GM18502 (cell line): Measurements from ENCODE around the gene NAXD.
"Not testable (repeated sequence)": the region's sequence is repeated elsewhere in the genome, so short reads cannot be mapped to it uniquely, and the experiment has no call there.

Experiments
- ATAC-seq: cut with Tn5 transposase; IDR thresholded peaks from one replicate; pipeline ENCODE4 v1.9.1; 2021; ENCODE audit warnings: mild to moderate bottlenecking; ENCODE audit not compliant: unreplicated experiment, poor library complexity

Gene NAXD

GRCh38 chr13:110593430-110594130, 21.8 kb upstream of the NAXD start:
- peak; percentile 82 for ATAC-seq

- no peak for ATAC-seq
These were observed 18.2 kb upstream of the NAXD start for GRCh38 chr13:110597041-110597689.

GRCh38 chr13:110600261-110600819, 15.0 kb upstream of the NAXD start:
- ATAC-seq: no peak

DNA sequence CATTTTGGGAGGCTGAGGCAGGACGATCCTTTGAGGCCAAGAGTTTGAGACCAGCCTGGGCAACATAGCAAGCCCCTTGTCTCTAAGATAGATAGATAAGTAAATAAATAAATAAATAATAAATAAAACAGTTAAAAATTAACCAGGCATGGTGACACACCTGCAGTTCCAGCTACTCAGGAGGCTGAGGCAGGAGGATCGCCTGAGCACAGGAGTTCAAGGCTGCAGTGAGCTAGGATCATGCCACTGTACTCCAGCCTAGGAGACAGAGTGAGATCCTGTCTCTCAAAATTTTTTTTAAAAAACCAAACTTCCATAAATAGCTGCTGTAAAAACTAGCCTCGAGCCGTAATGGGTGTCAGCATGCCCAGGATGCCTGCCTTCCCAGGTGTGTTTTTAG, 14.4 kb upstream of the NAXD start:
- ATAC-seq: no peak

DNA sequence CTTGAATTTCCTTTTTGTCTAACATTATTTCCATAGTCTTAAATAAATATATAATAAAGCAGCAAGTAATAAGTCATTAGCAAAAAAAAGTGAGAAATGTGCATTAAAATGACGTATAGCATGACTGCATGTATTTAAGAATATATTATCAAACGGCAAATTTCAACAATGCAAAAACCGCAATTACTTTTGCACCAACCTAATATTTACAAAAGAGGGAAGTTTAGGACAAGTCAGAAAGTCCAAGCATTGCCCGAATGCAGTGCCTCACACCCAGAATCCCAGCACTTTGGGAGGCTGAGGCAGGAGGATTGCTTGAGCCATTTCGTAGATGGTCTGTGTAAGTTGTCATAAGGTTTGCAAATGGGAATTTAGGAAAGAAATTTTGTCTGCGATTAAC, 10.2 kb upstream of the NAXD start:
- ATAC-seq: no peak

DNA sequence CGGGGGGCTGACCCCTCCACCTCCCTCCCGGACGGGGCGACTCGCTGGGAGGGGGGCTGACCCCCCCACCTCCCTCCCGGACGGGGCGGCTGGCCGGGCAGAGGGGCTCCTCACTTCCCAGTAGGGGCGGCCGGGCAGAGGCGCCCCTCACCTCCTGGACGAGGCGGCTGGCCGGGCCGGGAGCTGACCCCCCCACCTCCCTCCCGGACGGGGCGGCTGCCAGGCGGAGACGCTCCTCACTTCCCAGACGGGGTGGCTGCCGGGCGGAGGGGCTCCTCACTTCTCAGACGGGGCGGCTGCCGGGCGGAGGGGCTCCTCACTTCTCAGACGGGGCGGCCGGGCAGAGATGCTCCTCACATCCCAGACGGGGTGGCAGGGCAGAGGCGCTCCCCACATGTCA, 9.1 kb upstream of the NAXD start:
- not testable (repeated sequence) for ATAC-seq

DNA sequence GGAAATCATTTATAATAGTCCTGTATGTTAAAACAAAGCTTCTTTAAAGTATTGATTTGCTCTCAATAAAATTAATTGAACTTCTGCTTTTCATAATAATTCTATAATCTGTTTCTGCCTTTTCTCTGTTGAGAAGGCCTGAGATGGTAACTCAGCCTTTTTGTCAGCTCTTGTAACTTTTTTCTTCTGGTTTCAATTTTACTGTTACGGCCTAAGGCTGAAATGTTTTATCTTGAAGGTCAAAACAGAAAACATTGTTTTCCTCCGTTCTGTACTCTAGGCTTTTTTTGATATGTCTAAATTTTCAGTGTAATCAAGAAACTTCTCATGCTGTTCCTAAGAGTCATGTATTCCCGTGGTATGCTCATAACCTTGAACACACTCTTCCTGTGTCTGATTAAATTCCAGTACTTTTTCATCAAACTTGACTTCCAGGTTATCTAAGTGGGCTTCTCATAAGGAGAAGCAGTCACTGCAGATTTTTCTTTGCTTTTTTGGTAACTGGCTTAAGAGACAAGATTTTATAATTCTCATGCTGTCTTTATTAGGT, 7.6 kb upstream of the NAXD start:
- no peak for ATAC-seq

DNA sequence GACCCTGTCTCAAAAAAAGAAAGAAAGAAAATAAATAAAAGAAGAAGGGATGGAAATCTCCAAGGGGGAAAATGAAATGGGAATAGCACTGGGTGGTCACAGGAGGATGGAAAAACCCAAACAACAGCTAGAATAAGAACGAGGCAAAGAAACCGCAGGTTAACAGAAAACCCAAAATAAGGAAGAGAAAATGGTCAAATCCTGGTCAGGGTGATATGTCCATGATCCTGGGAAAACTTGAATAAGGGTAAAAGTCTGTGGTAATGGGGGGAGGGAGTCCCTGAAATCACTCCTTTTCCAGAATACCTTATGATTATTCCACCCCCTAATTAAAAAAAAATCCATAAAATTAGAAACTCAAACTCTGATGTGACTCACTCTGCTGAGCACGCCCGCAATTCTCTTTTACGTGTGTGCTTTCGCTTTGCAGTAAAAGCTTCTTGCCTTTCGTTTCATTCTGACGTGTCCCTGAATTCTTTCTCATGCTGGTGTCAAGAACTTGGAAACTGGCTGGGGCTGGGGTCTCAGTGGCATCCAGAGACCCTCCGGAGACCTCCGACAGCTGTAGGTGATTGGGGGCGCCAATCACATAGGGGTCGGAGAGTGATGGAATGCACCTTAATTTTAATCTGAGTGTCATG, 4.3 kb upstream of the NAXD start:
- peak; percentile 62 for ATAC-seq

DNA sequence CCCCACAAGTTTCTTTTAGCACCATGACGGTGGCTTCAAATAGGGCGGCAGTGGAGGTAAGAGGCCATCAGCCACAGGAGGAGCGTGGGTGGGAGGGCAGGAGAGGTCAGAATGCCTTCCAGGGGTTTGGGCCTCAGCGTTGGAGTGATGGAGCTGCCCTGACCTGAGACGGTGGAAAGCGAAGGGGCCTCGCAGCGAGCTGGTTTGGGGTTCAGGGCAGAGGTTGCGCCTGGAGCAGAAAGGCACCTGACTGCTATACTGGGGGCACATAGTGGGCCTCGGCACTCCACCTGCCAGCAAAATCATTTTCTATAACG, 382 bp upstream of the NAXD start:
- no peak for ATAC-seq

DNA sequence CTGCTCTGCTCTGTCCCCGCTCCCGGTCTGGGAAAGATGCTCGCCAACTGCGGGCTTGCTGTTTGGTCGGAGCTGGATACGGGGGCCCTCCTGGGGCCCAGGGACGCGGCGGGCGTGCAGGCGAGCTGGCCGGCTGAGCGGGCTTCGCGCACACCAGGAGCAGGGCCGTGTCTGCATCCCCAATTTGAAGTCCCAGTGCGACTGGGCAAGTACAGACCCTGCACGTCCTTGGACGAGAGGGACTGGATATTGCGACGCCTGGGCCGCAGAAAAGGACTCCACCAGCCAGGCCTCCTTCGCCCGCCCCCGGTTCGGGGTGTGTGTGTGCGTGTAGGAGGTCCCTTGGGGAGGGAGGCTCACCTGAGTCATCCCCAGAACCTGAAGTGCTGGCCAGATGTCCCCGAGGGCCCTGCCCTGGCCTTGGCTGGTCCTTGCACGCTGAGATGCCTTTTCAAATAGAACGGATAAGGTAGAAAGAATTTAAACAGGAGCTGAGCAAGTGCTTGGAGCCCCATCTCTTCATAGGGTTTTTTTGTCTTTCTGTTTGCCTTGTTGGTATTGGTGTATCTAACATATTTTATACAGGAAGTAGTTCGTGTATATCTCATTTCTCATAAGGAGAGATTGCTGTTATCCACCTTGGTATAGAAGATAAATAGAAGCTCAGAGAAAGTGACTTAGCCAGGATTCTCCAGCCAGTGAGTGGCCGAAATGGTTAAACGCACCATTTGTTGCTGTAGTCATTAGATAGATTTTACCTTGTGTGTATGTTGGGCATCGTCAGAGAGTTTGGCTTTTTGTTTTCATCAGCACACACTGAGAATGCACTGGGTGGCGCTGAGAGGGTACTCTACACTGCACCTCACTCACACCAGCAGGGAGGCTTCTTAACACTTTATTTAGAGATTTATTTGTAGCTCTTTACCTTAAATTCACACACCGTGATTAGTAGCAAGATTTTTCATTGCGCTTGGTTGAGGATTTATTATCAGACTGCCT, 1.1 kb downstream of the NAXD start:
- ATAC-seq: peak; percentile 40

DNA sequence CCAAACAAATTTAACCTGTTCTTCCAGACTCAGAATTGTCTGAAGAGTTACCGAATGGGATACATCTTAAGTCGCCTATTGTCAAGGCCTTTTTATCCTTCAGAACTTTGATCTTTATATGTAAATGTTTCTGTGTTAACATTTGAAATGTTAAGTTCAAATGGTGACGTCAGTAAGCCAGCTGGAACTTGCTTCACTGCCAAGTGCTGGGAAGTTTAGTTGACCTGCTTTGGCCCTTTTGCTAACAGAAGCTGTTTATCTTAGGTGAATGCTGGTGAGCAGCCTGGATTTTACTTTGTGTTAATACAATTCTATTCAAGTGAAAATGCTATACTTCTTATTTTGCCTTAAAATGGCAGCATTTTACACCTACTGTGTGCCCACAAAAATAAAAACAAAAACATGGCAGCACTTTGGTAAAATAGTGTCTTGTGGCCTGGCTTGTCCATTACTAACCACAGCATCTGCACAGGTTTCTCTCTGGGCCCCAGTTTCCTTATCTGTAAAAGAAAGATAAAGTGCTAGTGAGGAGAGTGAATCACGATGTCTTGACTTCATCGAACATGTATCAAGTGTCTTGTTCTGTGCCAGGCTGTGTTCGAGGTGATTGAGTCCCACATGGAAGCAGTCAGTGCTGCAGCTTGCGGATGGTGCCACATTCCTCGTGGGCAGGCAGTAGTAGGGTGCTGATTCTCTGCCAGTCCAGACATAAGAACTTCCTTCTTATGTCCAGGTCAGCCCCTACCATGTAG, 2.2 kb downstream of the NAXD start:
- no peak for ATAC-seq

DNA sequence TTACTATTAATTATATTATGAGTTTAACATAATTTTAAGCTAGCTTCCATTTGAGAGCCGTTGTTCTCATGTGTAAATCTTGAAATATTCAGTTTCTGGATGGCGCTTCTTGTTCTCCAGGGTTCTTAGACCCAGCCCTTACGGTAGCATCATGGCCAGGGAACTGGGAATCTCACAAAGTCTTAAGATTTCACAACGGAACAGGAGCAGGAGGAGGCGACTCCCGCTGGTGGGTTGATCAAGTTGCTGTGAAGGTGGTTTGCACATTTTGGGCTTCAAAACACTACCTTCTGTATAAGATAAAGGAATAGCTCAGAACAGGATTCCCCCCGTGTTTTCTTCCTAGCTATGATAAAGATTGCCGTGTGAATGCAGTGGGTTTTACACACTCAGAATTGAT, 2.8 kb downstream of the NAXD start:
- ATAC-seq: no peak

- ATAC-seq: no peak
These were observed 3.4 kb downstream of the NAXD start for GRCh38 chr13:110618780-110619179.

GRCh38 chr13:110620596-110620995, 5.3 kb downstream of the NAXD start:
- ATAC-seq: no peak

DNA sequence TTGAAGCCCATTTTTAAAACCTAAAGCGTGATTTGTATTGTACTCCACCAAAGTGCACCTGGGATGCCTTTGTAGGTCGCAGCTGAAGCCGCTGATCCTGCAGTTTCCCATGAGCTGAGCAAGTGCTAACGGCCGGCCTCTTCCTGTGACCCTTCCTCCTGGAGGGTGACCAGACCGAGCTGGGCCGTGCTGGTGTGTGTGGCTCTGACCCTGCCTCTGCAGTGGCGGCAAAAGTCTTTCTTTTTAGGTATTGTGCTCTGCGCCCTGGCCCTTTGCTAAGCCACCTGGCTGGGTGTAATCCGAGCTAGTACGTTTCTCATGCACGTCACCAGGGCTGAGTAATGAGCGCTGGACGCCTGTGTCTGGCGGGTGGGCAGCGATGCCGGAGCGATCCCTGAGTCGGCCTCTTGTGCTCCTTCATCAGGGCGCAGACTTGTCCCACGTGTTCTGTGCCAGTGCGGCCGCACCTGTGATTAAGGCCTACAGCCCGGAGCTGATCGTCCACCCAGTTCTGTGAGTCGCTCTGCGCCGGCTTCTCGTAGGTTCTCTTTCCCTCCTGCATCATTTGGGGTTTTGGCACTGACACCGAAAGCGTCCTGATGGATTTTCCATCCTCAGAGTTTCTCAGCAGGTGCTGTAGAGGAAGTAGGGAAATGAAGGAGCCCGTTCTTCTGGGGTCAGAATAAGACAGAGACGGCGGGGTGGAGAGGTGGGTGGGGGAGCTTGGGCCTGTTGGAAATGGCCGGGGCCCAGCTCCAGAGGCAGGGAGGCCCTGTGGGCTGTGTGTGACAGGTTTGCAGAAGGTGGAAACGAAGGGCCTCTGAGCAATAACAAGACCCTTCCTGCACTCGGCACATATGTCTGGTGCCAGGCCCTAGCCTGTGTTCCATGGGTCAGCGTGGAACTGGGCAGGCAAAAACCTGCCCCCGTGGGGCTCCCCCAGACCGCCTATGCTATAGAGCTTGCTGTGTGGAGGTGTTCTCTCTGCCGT, 9.7 kb downstream of the NAXD start:
- ATAC-seq: no peak

DNA sequence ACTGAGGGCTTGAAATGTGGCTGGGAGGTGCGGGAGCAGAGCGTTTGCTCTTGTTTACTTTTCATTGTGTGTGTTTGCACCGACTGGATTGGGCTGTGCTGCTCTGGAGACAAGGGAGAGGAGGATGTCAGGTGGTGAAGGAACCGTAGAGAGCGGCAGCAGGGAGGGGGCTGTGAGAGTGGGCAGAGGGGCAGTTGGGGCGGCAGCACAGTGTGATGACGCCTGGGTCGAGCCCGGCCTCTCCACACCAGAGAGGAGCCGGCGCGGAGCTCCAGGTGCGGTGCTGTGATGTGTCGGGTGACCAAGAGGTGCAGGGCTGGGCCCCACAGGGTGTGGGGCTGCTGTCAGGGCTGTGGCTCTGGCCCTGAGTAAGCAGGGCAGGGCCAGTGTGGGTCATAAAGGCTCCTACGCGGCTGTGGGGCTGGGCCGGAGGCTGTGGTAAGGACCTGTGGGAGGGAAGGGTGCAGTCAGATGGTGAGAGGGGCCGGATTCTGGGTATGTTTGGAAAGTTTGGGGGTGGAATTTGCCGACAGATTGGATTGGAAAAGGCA, 10.5 kb downstream of the NAXD start:
- ATAC-seq: no peak

- ATAC-seq: no peak
These were observed 11.2 kb downstream of the NAXD start for GRCh38 chr13:110626521-110626920.

- ATAC-seq: no peak
These were observed 12.0 kb downstream of the NAXD start for GRCh38 chr13:110627351-110627750.
